RWPE2 (cell line): ENCODE measurements around the gene PPP6R3.
A peak's percentile ranks its signal among the peaks of the same experiment; 100 is the strongest.

Experiments used
- ATAC-seq: fragments of 200-7000 bp; cut with Tn5 transposase; 3 replicates; pipeline ENCODE4 v1.9.1; 2021; ENCODE audit warnings: low read depth
- DNase-seq: peaks from one replicate; pipeline ENCODE4 v3.0.0-alpha.2; 2020; ENCODE audit warnings: low spot score
- H3K27ac ChIP-seq: fragments of 450-650 bp; 2 replicates; pipeline ENCODE4 v1.5.1; 2017; ENCODE audit warnings: mild to moderate bottlenecking; ENCODE audit not compliant: poor library complexity, severe bottlenecking
- H3K27me3 ChIP-seq: fragments of 250-450 bp; sonication (Bioruptor Pico); 2 replicates; pipeline ENCODE4 v1.5.1; 2021; ENCODE audit warnings: mild to moderate bottlenecking, moderate library complexity; ENCODE audit not compliant: insufficient read depth, poor library complexity, severe bottlenecking
- H3K36me3 ChIP-seq: fragments of 250-450 bp; sonication (Bioruptor Pico); 2 replicates; pipeline ENCODE4 v1.5.1; 2020; ENCODE audit warnings: low read depth, mild to moderate bottlenecking, moderate library complexity
- H3K4me1 ChIP-seq: fragments of 250-450 bp; sonication (Bioruptor Pico); 2 replicates; pipeline ENCODE4 v1.5.1; 2021; ENCODE audit warnings: mild to moderate bottlenecking, moderate library complexity; ENCODE audit not compliant: insufficient read depth, poor library complexity, severe bottlenecking
- H3K4me3 ChIP-seq: fragments of 250-450 bp; sonication (Bioruptor Pico); 2 replicates; pipeline ENCODE4 v1.5.1; 2021; ENCODE audit warnings: mild to moderate bottlenecking, moderate library complexity; ENCODE audit not compliant: severe bottlenecking
- H3K9me3 ChIP-seq: fragments of 250-450 bp; sonication (Bioruptor Pico); 2 replicates; pipeline ENCODE4 v1.5.1; 2021; ENCODE audit warnings: mild to moderate bottlenecking, moderate library complexity; ENCODE audit not compliant: severe bottlenecking
- TF ChIP-seq, protein P1 (sequence below): fragments of 450-650 bp; IDR thresholded peaks from one replicate; pipeline ENCODE4 v1.5.1; 2017; ENCODE audit warnings: mild to moderate bottlenecking, moderate library complexity; ENCODE audit not compliant: poor library complexity, severe bottlenecking

The PPP6R3 gene

GRCh38 chr11:68549789-68550484 lies 89.4 kb downstream of the PPP6R3 start:
- H3K4me1 ChIP-seq = peaks cover 10% of the 10 kb centered on the region
- TF ChIP-seq, protein P1, sequence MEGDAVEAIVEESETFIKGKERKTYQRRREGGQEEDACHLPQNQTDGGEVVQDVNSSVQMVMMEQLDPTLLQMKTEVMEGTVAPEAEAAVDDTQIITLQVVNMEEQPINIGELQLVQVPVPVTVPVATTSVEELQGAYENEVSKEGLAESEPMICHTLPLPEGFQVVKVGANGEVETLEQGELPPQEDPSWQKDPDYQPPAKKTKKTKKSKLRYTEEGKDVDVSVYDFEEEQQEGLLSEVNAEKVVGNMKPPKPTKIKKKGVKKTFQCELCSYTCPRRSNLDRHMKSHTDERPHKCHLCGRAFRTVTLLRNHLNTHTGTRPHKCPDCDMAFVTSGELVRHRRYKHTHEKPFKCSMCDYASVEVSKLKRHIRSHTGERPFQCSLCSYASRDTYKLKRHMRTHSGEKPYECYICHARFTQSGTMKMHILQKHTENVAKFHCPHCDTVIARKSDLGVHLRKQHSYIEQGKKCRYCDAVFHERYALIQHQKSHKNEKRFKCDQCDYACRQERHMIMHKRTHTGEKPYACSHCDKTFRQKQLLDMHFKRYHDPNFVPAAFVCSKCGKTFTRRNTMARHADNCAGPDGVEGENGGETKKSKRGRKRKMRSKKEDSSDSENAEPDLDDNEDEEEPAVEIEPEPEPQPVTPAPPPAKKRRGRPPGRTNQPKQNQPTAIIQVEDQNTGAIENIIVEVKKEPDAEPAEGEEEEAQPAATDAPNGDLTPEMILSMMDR = no peak
- H3K27ac ChIP-seq = no peak overlapping the region
- H3K4me3 ChIP-seq = no peak overlapping the region
- H3K36me3 ChIP-seq = peaks cover 80% of the 10 kb centered on the region
- ATAC-seq (no peak), DNase-seq (no peak)
- no peaks in the 10 kb centered on the region for H3K27me3 ChIP-seq
- no peaks in the 10 kb centered on the region for H3K9me3 ChIP-seq

DNA sequence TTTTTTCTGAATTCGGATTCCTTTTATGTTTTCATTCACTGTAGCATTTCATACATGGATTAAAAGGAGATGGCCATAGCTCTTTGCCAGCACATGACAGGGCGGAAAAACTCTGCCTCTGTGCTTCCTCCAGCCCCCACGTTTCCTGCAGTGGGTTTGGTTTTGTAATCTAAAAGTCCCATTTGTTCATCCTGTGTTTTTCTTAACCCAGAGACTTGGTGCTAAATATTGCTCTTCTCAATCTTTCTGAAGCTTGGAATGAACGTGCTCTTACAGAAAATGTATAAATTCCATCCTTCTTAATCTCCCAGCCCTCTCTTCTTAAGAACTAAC lies 89.9 kb downstream of the PPP6R3 start:
- no peak overlapping the region for H3K4me3 ChIP-seq
- DNase-seq (no peak), ATAC-seq (no peak)
- TF ChIP-seq, protein P1 = no peak
- H3K27me3 ChIP-seq = no peaks in the 10 kb centered on the region
- peaks cover 79% of the 10 kb centered on the region for H3K36me3 ChIP-seq
- H3K4me1 ChIP-seq = peaks cover 8% of the 10 kb centered on the region
- no peaks in the 10 kb centered on the region for H3K9me3 ChIP-seq
- no peak overlapping the region for H3K27ac ChIP-seq

DNA sequence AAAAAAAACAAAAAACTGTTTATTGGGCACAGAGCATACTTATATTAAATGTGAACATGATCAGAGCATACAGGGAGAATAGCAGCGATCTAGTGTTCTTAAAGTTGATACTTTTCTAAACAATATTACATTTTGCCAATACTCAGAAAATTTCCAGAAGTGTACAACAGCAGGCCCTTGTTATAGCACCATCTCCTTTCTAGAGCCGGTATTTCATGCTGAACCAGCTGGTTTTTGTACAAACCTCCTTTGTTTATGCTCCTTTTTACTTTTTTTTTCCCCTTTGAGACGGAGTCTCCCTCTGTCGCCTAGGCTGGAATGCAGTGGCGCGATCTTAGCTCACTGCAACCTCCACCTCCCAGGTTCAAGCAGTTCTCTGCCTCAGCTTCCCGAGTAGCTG lies 90.7 kb downstream of the PPP6R3 start:
- no peak overlapping the region for H3K27ac ChIP-seq
- H3K4me1 ChIP-seq = peaks cover under 1% of the 10 kb centered on the region
- TF ChIP-seq, protein P1 = no peak
- no peak overlapping the region for H3K4me3 ChIP-seq
- ATAC-seq = no peak
- no peaks in the 10 kb centered on the region for H3K9me3 ChIP-seq
- H3K36me3 ChIP-seq = peaks cover 80% of the 10 kb centered on the region
- DNase-seq = no peak
- H3K27me3 ChIP-seq = no peaks in the 10 kb centered on the region

- TF ChIP-seq, protein P1 = no peak
- peaks cover 81% of the 10 kb centered on the region for H3K36me3 ChIP-seq
- H3K9me3 ChIP-seq = no peaks in the 10 kb centered on the region
Observed at GRCh38 chr11:68551777-68552176, 91.2 kb downstream of the PPP6R3 start.

GRCh38 chr11:68552542-68552941 lies 92.0 kb downstream of the PPP6R3 start:
- TF ChIP-seq, protein P1 = no peak
- H3K4me3 ChIP-seq = no peak overlapping the region
- H3K9me3 ChIP-seq = no peaks in the 10 kb centered on the region
- no peak overlapping the region for H3K27ac ChIP-seq
- H3K27me3 ChIP-seq = no peaks in the 10 kb centered on the region
- ATAC-seq (peak; percentile 31; the same call in 1 of the 3 replicates), DNase-seq (no peak)
- peaks cover 79% of the 10 kb centered on the region for H3K36me3 ChIP-seq
- no peaks in the 10 kb centered on the region for H3K4me1 ChIP-seq

More at GRCh38 chr11:68551777-68552176, 91.2 kb downstream of the PPP6R3 start:
- ATAC-seq (no peak), DNase-seq (no peak)
- H3K27me3 ChIP-seq = no peaks in the 10 kb centered on the region
- H3K4me3 ChIP-seq = no peak overlapping the region
- H3K4me1 ChIP-seq = no peaks in the 10 kb centered on the region
- H3K27ac ChIP-seq = no peak overlapping the region
